HG03571 (cell line): Measurements from ENCODE around the gene MYG1.
"Not testable (repeated sequence)": the region's sequence is repeated elsewhere in the genome, so short reads cannot be mapped to it uniquely, and the experiment has no call there.

Experiments
- ATAC-seq: cut with Tn5 transposase; IDR thresholded peaks from one replicate; pipeline ENCODE4 v1.9.1; 2021; ENCODE audit not compliant: unreplicated experiment

The MYG1 gene

DNA sequence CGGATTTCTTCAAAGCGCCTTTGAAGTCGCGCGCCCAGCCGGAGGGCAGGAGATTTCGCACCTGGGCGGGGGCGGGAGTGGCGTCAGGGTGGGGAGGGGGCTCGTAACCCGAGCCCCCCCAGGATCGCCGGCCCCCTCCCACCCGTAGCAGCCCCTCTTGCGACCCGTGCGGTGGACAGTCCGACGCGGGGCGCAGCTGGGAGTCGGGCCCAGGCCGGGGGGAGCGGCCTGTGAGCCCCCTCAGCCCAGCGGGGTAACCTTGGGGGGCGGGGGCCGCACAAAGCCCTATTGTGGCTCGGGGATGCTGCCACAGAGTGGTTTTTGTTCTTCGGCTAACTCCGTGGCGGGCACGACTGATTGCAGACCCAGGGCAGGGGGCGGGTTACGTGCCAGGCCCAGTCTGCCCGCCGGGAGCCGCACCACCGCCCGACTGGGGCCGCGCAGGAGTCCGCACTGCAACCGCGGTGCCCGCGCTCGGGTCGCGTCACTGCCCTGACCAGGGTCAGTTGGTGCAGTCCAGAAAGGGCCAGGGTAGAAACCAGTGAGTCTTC, 26.1 kb downstream of the MYG1 start:
- ATAC-seq: no peak

DNA sequence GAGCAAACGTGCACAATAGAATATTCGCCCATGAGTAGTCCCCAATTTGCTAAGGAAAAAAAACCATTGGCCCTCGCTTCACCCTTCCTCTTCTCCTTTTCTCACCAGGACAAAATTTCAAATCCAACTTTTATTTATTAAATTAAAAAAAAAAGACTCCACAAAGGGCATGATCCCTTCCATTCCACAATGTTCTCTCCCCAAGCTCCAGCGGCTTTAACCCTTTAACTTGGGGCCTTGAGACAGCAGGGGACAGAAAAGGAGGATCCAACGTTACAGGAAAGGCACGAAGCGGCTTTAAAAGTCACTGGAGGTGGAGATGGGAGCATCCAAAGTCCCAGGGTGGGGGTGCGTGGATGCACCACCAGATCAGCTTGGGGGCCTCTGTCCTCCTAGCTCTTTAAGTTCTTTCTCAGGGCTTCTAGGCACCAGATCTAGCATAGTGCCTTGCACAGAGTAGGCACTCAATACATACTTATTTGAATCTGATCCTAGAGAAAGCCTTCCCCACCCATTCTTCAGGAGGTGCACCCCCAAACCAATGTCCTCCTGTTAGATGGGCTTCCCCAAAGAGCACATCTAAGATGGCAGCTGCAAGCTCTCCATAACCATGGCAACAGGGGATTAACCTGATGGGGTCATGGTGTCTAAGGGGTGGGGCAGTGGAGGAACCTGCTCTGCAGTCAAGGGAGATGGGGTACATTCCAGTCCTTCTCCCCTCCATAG, 27.1 kb downstream of the MYG1 start:
- ATAC-seq: no peak

DNA sequence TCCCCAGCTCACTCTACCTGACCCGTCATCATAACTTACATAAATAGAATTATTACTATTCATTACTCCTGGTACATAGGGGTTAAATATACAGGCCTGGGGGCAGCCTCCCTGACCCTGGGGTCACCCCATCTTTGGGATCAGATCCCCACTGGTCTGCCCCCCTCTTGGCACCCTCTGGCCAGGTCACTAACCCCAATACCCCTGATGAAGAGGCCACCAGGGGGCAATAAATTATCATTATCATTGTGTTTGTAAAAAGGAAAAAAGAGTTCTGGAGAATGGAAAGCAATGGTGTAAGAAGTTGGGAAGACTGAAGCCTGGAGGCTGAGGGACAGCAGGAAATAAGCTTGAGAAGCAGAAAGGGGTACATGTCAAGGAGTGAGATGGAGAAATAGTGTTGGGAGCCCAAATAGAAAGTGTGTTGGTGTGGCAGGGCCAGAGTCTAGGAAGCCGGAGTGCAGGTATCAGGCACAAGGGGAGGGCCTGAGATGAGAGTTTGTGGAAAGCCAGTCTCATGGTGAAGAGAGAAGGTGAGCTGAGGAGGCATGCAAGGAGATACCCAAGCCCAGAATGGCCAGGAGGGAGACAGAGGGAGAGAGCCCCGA, 28.0 kb downstream of the MYG1 start:
- no peak for ATAC-seq

DNA sequence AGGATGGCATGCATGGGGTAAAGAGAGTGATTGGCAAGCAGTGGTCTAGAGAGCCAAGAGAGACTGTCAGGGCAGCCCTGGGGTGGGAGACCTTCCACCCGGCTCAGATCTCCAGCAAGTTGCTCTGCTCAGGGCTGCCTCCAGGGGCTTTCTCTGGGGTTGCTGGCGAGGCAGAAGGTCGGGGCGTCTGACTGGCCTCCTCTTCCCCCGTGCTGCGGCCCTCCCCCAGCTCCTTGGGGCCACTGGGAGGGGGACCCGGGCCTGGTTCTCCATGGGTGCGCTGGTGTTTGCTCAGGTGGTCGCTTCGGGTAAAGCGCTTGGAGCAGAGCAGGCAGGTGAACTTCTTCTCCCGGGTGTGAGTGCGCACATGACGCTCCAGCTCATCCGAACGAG, 28.5 kb downstream of the MYG1 start:
- ATAC-seq: no peak

DNA sequence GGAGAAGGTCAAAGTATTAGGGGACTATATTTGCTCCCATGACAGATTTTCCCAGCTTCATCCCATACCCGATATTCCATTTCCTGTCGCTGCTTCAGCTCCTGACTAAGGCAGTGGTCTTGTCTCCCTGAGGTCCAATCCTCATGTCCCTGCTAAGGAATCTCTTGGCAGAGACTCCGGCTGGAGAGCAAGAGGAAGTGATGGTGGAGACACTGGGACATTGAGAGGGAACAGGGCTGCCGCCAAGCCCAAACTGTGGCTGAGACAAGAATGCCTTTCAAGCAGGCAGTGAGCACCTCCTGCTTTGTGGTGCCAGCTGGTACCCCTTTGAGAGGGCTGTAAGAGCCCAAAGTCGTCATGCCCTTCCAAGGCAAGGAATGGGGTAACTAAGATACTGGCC, 31.2 kb downstream of the MYG1 start:
- ATAC-seq: no peak

DNA sequence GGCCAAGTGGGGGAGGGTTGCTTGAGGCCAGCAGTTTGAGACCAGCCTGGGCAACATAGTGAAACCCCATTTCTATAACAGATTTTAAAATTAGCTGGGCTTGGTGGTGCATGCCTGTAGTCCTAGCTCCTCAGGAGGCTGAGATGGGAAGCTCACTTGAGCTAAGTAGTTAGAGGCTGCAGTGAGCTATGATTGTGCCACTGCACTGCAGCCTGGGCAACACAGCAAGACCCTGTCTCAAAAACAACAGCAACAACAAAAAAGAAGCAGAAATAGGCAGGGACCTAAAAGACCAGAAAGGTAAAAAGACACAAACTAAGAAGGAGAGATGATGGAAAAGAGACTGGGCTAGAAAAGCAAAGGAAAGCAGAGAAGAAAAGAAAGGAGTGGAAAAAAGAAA, 32.8 kb downstream of the MYG1 start:
- ATAC-seq: not testable (repeated sequence)

DNA sequence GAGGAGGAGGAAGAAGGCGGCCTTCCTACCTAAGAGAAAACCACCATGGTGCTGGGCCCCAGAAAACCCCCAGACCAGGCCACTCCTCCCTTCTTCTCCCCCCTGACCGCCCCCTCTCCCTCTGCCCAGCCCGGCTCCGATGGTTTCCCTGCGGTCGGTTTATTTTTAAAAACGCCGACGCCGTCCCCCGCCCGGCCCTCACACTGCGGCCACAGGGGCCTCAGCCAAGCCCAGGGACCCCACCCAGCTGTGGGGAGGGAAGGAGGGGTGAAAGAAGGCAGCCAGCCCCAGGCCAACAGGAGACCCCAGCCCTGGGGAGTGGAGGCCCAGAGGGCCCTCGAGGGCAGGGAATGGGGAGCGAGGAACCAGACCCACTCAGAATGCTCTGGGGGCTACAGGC, 33.2 kb downstream of the MYG1 start:
- no peak for ATAC-seq

DNA sequence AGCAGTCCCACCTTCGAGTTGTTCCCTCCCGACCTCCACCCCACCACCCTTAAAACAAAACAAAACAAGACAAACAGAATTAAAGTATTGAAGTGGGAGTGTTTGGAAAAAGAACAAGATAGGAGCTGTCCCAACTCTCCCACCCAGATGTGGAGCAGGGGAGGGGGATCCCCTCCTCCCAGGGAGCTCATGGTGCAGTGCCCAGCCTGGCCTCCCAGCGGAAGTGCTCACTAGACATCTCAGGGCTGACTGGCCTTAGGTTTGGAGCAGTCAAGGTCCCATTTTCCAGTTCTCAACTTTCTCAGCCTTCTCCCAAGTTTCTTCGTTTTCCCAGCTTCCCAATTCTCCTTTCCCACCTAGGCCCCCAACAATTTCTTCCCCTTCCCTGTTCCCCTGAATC, 33.8 kb downstream of the MYG1 start:
- ATAC-seq: no peak

DNA sequence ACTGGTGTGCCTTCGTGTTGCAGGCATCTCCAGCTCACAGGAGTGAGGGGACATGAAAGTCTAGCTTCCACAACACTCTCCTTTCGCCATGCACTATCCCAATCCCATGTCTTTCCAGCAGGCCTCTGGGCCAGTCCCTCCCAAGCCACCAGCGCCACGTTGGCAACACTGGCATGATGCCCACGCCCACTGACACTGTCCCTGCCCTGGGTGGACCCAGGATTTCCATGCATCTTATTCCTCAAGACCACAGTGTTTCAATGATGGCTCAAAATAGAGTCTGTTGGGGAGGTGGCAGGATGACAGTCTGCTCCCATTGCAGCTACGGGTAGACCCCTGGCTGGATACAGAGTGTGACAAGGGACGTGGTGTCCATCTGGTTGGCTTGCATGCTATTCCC, 34.4 kb downstream of the MYG1 start:
- no peak for ATAC-seq

DNA sequence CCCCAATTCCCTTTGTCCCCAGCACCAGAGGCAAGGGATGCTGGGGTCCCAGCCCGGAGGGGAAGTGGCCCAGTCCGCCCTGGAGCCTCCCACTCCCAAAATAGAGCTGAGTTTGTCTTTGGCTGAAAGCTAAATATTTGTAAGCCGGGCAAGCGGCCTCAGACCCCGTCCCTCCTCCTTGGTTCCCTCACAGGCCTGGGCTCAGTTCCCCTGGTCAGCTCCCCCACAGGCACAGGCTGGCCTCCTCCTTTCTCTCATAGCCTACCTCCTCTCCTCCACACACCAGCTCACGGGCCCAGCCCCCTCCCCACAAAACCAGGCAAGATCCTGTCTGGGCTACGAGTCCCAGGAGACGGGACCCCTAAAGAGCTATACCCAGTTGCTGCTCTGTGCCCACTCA, 35.3 kb downstream of the MYG1 start:
- no peak for ATAC-seq

DNA sequence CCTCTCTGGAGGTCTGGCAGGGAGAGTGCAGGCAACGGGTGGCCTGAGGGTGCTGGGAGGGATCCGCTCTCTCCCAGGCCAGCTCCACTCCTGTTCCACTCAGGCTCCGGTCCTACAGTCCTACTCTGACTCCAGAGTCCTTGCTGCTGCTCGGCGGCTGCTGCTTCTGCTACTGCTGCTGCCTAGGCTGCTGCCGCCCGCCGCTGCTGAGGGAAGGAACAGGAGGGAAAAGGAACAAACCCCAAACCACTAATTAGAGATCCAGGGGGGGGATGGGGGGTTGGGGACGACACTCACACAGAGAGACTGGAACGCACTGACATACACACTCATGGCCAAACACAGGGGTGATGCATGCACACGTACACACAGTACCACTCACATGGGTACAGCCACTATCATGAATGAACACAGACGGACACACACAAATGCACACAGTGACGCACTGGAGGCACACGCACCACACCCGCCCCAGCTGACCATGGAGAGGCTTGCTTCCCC, 36.7 kb downstream of the MYG1 start, which contains the start of gene SP7:
TSS of gene SP7 (minus strand) at position 174 of the 501 bp plus-strand sequence. CDS start 708 bp downstream, outside the sequence.
- no peak for ATAC-seq

DNA sequence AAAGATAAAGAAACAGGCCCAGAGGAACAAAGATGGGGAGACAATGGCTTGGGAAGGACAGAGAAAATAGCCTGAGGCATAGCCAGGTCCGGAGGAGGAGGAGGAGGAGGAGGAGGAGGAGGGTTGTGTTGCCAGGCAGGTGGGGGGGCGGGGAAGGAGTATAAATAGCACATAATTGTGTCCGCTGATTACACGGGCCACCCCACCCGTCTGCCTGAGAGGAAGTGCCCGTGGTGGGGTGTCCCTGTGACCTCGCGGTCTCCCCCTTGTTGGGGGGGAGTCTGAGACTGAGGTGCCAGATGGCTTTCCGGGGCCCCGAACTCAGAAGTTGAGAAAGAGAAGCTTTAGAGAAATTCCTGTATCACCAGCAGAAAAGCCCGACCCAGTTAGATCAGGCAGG, 38.5 kb downstream of the MYG1 start:
- ATAC-seq: no peak

DNA sequence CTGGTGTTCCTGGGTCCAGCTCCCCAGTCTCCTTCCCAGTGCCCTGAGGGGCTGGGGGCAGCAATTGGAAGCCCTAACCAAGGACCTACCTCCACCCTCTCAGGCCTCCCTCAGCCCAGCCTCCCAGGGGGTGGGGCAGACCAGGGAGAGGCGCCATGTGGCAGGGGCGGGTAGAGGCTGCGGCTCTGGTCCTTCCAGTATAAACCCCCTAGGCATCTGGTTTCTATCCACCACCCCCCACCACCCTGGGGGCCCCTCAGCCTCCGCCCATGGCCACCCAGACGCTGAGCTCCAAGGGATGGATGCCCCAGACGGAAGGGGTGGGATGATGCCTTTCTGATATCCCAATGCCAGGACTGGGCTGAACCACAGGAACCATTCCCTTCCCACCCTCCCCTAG, 39.4 kb downstream of the MYG1 start:
- ATAC-seq: no peak

DNA sequence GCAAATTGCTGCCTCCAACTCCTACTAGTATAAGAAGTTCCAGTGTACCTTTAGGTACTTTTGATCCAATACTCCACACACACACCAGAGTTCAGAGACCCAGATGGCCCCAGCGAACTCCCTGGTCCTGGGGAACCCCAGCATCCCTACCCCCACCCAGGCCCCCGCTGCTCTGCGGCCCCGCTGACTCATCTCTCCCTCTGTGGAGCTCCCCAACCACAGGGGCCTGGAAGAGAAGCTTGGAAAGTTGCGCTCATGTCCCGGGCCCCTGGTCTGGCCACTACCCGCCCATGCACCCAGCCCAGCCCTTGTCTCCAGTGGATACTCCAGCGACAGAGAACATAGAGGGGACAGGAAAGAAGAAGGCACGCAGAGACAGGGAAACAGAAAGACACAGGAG, 40.9 kb downstream of the MYG1 start:
- ATAC-seq: no peak

DNA sequence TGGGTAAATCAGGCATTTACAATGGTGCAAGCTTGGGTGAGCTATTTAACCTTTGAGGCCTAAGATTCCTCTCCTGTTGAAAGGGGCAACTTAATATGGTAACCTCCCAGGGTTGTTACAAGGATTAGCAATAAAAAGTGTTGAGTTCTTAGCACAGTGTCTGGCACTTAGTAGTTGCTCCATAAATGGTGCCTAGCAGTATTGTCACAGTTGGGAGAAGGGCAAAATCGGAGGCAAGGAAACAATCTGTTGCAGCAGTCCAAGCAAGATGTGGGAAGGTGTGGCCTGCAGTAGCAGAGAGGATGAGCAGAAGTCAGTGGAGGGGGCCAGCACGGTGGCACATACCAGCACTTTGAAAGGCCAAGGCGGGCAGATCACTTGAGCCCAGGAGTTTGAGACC, 44.0 kb downstream of the MYG1 start:
- no peak for ATAC-seq

DNA sequence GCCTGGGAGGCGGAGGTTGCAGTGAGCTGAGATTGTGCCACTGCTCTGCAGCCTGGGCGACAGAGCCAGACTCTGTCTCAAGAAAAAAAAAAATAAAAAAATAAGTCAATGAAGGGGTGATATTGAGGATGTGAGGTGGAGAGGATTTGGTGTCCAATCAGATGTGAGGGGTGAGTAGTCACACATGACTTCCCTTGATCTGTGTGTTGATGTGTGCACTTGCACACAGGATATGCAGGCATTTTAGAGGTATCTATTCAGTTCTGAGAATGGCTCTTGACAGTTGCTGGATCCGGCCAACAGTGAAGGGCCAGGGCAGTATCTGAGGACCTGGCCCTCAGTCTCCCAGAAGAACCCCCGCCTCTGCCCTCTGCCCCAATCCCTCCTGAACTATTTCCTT, 44.5 kb downstream of the MYG1 start:
- no peak for ATAC-seq

DNA sequence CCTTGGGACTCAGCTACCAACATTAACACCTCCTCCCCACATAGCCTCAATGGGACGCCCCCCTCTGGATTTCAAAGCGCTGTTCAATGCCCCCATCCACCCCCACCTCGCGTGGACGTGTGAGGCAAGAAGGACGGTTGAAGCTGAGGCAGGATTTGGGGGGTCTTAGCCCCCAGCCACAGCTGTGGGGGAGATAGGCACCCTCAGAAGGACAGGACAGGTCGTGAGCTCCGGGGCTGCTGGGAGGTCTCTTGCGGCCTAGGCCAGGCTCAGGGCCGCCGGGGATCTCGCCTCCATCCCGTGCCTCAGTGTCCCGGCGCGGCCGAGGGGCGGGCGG, 45.0 kb downstream of the MYG1 start:
- no peak for ATAC-seq

DNA sequence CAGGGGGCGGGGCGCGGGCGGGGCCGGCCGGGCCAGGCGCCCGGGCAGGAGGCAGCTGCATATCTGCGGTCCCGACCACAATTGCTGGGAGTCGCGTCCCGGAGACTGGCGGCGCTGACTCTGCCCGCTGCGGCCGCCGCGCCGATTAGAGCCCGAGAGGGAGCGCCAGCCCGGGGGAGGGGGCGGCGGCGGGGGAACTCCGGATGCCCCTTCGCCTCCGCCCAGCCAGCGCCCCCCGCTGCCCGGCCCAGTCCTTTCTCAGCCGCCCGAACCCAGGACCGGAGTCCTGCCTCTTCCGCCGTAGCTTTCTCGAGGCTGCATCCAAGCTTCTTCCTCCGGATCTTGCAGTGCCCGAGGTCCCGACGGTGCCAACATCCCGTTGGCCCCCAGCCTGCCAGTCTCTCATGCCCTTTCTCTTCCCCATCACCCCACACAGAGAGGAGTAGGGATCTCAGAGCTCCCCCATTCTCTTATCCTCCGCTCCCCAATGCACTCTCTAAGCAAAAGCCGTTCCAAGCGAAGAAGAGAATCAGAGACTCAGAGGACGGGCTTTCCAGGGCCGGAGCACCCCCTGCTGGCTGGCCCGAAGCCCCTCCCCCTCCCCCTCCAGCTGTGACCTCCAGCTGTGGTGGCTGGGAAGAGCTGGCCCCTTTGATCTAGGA, 45.5 kb downstream of the MYG1 start:
- peak; percentile 56 for ATAC-seq

DNA sequence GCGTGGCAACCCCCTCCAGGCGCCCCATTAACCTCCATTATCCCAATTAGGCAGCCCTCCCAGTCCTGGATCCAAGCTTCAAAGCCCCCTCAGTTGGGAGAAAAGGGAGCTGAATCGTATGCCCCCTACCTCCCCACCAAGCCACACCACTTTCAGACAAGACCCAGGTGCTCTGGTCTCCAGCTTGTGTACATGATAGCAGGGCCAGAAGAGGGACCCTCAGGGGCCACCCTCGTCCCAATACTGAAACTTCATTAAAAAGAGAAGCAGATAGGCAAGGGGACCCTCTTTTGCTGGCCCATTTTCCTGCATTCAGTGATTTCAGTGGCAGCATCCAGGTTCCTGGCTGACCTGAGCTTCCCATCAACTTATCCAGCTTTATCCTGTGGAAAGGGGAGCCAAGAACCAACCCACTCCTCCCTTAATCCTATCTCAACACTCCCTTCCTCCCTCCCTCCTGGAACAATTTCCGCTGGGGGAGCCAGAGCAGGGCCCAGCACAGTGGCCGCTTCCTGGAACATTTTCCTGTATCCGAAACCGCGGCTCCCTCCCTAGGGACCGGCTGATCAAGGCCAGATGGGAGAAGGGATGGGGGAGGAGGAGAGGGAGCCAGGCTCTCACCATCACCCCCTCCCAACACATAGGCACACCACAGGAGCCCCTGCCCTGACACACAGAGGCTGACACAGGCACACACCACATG, 46.1 kb downstream of the MYG1 start:
- no peak for ATAC-seq

DNA sequence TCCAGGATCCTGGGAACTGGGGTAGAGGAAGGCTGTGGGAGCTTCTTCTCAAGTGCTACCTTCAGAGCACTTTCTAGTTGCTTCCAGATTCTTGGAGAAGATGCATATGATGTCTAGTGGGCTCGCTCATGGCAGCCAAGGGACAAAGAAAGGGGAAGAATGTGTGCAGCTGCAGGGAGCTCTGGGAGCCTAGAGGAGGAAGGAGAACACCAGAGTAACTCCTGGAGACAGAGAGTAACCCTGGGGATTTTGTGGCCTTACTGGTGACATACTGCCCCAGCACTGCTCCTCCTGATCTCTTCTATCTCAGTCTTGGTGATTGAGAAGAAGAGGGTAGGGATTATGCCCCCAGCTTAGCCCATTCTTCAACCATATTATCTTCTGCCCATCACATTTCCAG, 47.0 kb downstream of the MYG1 start:
- ATAC-seq: no peak

DNA sequence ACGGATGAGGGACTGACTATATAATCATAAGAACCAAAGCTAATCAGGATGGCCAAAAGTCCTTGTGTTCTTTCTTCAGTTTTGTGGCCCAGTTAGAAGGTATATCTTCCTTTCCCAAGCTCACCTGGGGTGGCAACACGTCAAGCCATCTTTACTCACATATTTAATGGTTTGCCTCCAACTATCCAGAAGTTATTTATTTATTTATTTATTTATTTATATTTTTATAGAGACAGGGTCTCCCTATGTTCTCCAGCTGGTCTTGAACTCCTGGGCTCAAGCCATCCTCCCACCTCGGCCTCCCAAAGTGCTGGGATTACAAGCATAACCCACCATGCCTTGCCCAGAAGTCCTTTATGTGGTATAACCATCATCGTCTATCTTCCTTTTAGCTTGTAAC, 48.4 kb downstream of the MYG1 start:
- no peak for ATAC-seq
